Heart left ventricle (tissue), 16 donors: Measurements from ENCODE around the gene CFAP299. TPM values are rescaled to one million over a fixed set of nuclear protein-coding genes. Genes with fewer than 3 reads are reported as not detected.
A peak's percentile ranks its signal among the peaks of the same experiment; 100 is the strongest.
"Not testable (repeated sequence)": the region's sequence is repeated elsewhere in the genome, so short reads cannot be mapped to it uniquely, and the experiment has no call there.

ENCODE experiments used
- ATAC-seq, 4 donors: fragments of 200-7000 bp; cut with Tn5 transposase; one replicate each; pipeline ENCODE4 v1.9.1; 2020 to 2022; ENCODE audit warnings: moderate library complexity in 4 of 4, mild to moderate bottlenecking in 3 of 4, moderate number of reproducible peaks in 1 of 4
- DNase-seq, 5 donors: peaks; one replicate each; pipeline ENCODE4 v3.0.0-alpha.2; 2020
- H3K27ac ChIP-seq, 12 donors: fragments of 200-600 bp; sonication (generic) in 4 of 12; one replicate each; pipeline versions ENCODE4 v1.5.0 to v1.8.0; 2016 to 2022; ENCODE audit warnings: mild to moderate bottlenecking in 2 of 12
- H3K27me3 ChIP-seq, 9 donors: fragments of 200-600 bp; sonication (generic) in 2 of 9; one replicate each; pipeline versions ENCODE4 v1.5.1 to v1.8.0; 2016 to 2022; ENCODE audit warnings: mild to moderate bottlenecking in 3 of 9
- H3K36me3 ChIP-seq, 9 donors: fragments of 200-600 bp; sonication (generic) in 2 of 9; one replicate each; pipeline versions ENCODE4 v1.5.0 to v1.8.0; 2018 to 2022; ENCODE audit warnings: mild to moderate bottlenecking in 2 of 9
- H3K4me1 ChIP-seq, 12 donors: fragments of 200-600 bp; sonication (generic) in 4 of 12; one replicate each; pipeline versions ENCODE4 v1.5.0 to v1.8.0; 2016 to 2022; ENCODE audit warnings: mild to moderate bottlenecking in 3 of 12
- H3K4me3 ChIP-seq, 12 donors: fragments of 200-600 bp; sonication (generic) in 4 of 12; one replicate each; pipeline versions ENCODE4 v1.5.0 to v1.8.0; 2017 to 2022; ENCODE audit warnings: mild to moderate bottlenecking in 9 of 12, moderate library complexity in 4 of 12
- H3K9me3 ChIP-seq, 12 donors: fragments of 200-600 bp; sonication (generic) in 4 of 12; one replicate each; pipeline versions ENCODE4 v1.5.0 to v1.8.0; 2016 to 2022; ENCODE audit warnings: mild to moderate bottlenecking in 1 of 12
- POLR2A ChIP-seq, 2 donors: fragments of 450-650 bp; IDR thresholded peaks; one replicate each; pipeline ENCODE4 v1.6.1; 2017; ENCODE audit warnings: antibody characterized with exemption in 2 of 2, mild to moderate bottlenecking in 2 of 2, moderate library complexity in 2 of 2
- WGBS, 4 donors: extraction: QIAGEN DNeasy Blood & Tissue Kit in 2 of 4; methylation state at CpG; one replicate each; pipeline versions ENCODE4 v1.1.5 to v1.1.7; 2013 to 2018; 5-methylcytosine and 5-hydroxymethylcytosine counted together
- intact Hi-C, 10 donors: fragments of 100-400 bp; cut with DNase I; formaldehyde crosslinking; loops; one replicate each; pipeline versions ENCODE4 v1.11.1 to v1.14.2; 2022
- polyA plus RNA-seq, 2 donors: library from polyadenylated mRNA; stranded (reverse); fragments of 200-250 nt; gene quantifications; one replicate each; pipeline ENCODE4 v1.2.3, GENCODE V29; 2013
- total RNA-seq, 9 donors: library from RNA; depleted of rRNA in 2 of 9; stranded (reverse); fragments of >200 nt in 2 of 9; fragmentation: NEBNext Ultra II Directional in 3 of 9; extraction: Animal tissue kit (Norgen Biotek cat#: 25700) in 3 of 9; gene quantifications; one replicate each; pipeline versions ENCODE4 v1.1.0 to v1.2.4, GENCODE V29; 2016 to 2023
- TF ChIP-seq, protein P1 (sequence below), 12 donors: fragments of 200-600 bp; sonication (generic) in 4 of 12; IDR thresholded peaks; one replicate each; pipeline versions ENCODE4 v1.5.0 to v1.8.0; 2018 to 2022; ENCODE audit warnings: antibody characterized with exemption in 12 of 12, mild to moderate bottlenecking in 5 of 12
- donor health status: ischemic (EF 13 %, LVEDD 7.1; RV severe dilation, severe dysfunction).
- donor health status: healthy with polysubstance abuse.
- donor health status: DM: no; HTN: yes; CAD: no.
- donor health status: DM: no; HTN: no; CAD: no.
- donor health status: ischemic (EF 25% LVEDD 6.9; RV normal size, moderate dysfunction).
- donor health status: ischemic (EF 25% LVEDD 5.7; RV mildly dilated, moderate dysfunction).
- donor health status: healthy.
- donor health status: DM: yes; HTN: yes; CAD: no.
- donor health status: ischemic (EF 35%, LVEDD 5.7; RV mildly dilated, moderate dysfunction).
- donor health status: nonischemic (EF 11% LVEDD 7.7; RV severe dilation, severe dysfunction).
- donor health status: DM: yes; HTN: yes; CAD: no.
- donor health status: PGD.
- donor health status: ischemic (EF 29% LVEDD 5.4; RV normal size, mild dysfunction).
- donor health status: nonischemic (EF 23%, LVEDD 6.1; RV moderate dilation, normal function).

CFAP299 gene
- total and polyA plus RNA-seq, 11 donors: 0.25 TPM; not detected in 10

DNA sequence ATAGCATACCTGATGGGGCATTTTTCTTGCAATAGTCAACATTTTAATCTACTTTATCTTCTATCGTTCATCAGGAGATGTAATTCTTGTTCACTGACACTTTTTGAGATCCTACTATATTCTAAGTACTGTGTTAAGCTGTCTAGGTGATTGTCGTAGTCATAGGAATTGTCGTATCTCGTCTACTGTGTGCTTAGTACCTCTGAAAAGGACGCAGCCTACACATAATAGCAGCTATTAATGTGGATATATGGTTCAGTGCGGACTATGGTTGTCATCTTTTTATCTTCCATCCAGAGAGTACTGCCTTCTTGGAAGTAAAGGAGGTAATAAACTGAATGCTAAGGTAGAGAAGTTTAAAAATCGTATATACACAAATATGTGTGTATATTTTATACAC lies 21.9 kb upstream of the CFAP299 start:
- H3K4me1 ChIP-seq: no peaks in the 10 kb centered on the region
- WGBS, 4 donors: 78 to 87% (median 83%) methylated on average over 7 of the region's 7 CpGs
- H3K9me3 ChIP-seq: no peaks in the 10 kb centered on the region
- intact Hi-C loops: no loop called here
- no peaks in the 10 kb centered on the region for H3K36me3 ChIP-seq
- ATAC-seq: no peak
- no peak overlapping the region for H3K4me3 ChIP-seq
- no peak for TF ChIP-seq POLR2A (IDR thresholded peaks at IDR 0.05)
- TF ChIP-seq, protein P1, sequence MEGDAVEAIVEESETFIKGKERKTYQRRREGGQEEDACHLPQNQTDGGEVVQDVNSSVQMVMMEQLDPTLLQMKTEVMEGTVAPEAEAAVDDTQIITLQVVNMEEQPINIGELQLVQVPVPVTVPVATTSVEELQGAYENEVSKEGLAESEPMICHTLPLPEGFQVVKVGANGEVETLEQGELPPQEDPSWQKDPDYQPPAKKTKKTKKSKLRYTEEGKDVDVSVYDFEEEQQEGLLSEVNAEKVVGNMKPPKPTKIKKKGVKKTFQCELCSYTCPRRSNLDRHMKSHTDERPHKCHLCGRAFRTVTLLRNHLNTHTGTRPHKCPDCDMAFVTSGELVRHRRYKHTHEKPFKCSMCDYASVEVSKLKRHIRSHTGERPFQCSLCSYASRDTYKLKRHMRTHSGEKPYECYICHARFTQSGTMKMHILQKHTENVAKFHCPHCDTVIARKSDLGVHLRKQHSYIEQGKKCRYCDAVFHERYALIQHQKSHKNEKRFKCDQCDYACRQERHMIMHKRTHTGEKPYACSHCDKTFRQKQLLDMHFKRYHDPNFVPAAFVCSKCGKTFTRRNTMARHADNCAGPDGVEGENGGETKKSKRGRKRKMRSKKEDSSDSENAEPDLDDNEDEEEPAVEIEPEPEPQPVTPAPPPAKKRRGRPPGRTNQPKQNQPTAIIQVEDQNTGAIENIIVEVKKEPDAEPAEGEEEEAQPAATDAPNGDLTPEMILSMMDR (IDR thresholded peaks at IDR 0.05): no peak
- no peak for DNase-seq
- peaks cover 0 to 13% (median 0%) of the 10 kb centered on the region in 9 donors for H3K27me3 ChIP-seq
- H3K27ac ChIP-seq: no peak overlapping the region

DNA sequence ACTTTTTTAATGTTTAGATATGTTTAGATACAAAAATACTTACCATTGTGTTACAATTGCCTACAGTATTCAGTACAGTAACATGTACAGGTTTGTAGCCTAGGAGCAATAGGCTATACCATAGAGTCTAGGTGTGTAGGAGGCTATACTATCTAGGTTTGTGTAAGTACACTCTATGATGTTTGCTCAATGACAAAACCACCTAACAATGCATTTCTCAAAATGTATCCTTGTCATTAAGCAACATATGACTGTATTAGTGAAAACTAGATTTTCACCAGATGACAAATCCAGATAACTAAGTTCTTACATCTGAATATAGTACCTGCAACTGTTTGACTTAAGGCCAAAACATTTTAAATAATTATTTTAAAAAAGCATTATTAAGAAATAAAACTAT lies 19.7 kb upstream of the CFAP299 start:
- DNase-seq, intact Hi-C loops, H3K36me3 ChIP-seq, H3K4me1 ChIP-seq, ATAC-seq, H3K9me3 ChIP-seq, H3K4me3 ChIP-seq, H3K27ac ChIP-seq: not testable (repeated sequence)
- peaks cover 0 to 10% (median 0%) of the 10 kb centered on the region in 9 donors for H3K27me3 ChIP-seq

DNA sequence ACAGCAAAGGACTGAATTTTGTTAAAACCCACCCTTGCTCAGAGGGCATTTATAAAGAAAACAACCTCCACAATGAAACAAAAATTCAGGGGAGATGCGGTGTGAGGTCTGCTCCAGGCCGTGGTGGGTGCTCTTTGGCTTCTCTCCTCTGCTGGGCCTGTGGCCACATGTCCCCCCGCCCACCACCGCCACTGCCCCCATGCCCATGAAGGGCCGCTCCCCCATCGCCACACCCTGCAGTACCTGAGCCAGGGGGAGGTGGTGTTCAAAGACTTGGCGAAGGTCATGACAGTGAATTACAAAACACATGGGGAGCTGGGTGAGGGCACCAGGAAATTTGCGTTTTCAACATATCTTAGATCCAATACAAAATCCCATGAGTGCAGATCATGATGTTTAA lies 14.2 kb upstream of the CFAP299 start:
- Histone ChIP-seq H3K4me3 (no peak overlapping the region), H3K36me3 (no peaks in the 10 kb centered on the region), H3K27me3 (no peaks in the 10 kb centered on the region), H3K27ac (no peak overlapping the region), H3K9me3 (no peaks in the 10 kb centered on the region), H3K4me1 (no peaks in the 10 kb centered on the region)
- 91 to 94% (median 92%) methylated on average over 8 of the region's 8 CpGs for WGBS, 4 donors
- ATAC-seq (no peak), DNase-seq (peak in 1 of 5 donors; percentile 34)
- intact Hi-C loops: loop anchor here in 1 of 10 donors (10.0 kb wide), 1 partner anchor 107 kb away; no protein-coding TSS in a partner anchor
- no peak for TF ChIP-seq POLR2A (IDR thresholded peaks at IDR 0.05)
- TF ChIP-seq, protein P1 (IDR thresholded peaks at IDR 0.05): no peak

DNA sequence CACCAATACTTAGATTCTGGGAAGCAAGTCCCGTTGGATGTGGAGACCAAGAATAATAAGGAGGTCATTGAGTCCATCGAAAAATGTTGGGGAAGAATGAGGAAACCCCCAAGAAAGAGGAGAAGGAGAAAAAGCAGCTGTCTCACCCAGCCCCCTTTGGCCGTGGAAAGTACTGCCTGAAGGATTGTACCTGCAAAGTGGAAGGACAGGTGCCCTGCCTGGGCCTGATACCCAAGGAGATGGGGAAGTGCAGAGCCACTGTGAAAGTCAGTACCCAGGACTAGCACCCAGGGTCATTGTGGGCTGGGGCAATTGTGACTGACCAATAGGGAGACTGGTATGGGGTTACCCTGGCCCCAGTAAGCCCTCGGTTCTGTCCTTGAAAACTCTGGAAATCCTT lies 13.8 kb upstream of the CFAP299 start:
- Histone ChIP-seq H3K4me1 (no peaks in the 10 kb centered on the region), H3K4me3 (no peak overlapping the region), H3K27me3 (no peaks in the 10 kb centered on the region), H3K27ac (no peak overlapping the region), H3K9me3 (no peaks in the 10 kb centered on the region), H3K36me3 (no peaks in the 10 kb centered on the region)
- 76 to 85% (median 80%) methylated on average over 4 of the region's 4 CpGs for whole genome bisulfite sequencing, 4 donors
- intact Hi-C loops: loop anchor here in 1 of 10 donors (10.0 kb wide), 1 partner anchor 107 kb away; no protein-coding TSS in a partner anchor
- ATAC-seq: no peak
- TF ChIP-seq, protein P1 (IDR thresholded peaks at IDR 0.05): no peak
- TF ChIP-seq POLR2A (IDR thresholded peaks at IDR 0.05): no peak
- no peak for DNase-seq

DNA sequence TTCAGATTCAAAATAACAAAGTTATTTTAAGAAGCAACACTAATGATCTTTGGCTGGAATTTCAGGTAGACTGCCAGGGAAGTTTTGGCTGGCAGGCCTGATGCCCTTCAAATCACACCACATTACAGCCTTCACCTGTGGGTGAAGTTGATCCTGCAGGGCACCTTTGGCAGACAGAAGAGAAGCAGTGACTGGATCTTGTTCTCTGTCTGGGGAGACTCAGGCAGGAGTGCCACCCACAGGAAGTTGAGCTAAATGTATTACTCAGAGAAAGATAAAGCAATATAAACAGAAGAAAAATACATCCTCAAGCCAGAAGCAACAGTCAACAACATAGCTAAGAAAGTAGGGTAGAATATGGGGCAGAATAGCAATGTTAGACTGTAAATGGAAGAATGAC lies 12.8 kb upstream of the CFAP299 start:
- H3K4me1 ChIP-seq: no peaks in the 10 kb centered on the region
- H3K36me3 ChIP-seq: no peaks in the 10 kb centered on the region
- TF ChIP-seq, protein P1 (IDR thresholded peaks at IDR 0.05): no peak
- TF ChIP-seq POLR2A (IDR thresholded peaks at IDR 0.05): no peak
- H3K27ac ChIP-seq: no peak overlapping the region
- no peaks in the 10 kb centered on the region for H3K9me3 ChIP-seq
- ATAC-seq (peak in 1 of 4 donors; percentile 31), DNase-seq (no peak)
- intact Hi-C loops: loop anchor here in 1 of 10 donors (10.0 kb wide), 1 partner anchor 108 kb away; no protein-coding TSS in a partner anchor
- no peak overlapping the region for H3K4me3 ChIP-seq
- H3K27me3 ChIP-seq: peaks cover 0 to 4% (median 0%) of the 10 kb centered on the region in 9 donors
